ENCODE results near the gene FBXW10B. TPM values are rescaled to one million over a fixed set of nuclear protein-coding genes. Genes with fewer than 3 reads are reported as not detected.

FBXW10B gene, protein sequence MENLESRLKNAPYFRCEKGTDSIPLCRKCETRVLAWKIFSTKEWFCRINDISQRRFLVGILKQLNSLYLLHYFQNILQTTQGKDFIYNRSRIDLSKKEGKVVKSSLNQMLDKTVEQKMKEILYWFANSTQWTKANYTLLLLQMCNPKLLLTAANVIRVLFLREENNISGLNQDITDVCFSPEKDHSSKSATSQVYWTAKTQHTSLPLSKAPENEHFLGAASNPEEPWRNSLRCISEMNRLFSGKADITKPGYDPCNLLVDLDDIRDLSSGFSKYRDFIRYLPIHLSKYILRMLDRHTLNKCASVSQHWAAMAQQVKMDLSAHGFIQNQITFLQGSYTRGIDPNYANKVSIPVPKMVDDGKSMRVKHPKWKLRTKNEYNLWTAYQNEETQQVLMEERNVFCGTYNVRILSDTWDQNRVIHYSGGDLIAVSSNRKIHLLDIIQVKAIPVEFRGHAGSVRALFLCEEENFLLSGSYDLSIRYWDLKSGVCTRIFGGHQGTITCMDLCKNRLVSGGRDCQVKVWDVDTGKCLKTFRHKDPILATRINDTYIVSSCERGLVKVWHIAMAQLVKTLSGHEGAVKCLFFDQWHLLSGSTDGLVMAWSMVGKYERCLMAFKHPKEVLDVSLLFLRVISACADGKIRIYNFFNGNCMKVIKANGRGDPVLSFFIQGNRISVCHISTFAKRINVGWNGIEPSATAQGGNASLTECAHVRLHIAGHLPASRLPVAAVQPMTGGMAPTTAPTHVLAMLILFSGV
- total RNA-seq, result 0.30 and 0.92 TPM in 2 replicates

GRCh38 chr17:15619331-15620058 lies at the start of gene FBXW10B:
FBXW10B (minus strand) TSS chr17:15619704; CDS start chr17:15619512, 192 bp downstream.

Other genes with a start within 250 kb of the FBXW10B start
- gene CDRT4, start 152.1 kb downstream of the FBXW10B start, total RNA-seq, result 3.0 and 4.0 TPM in 2 replicates
- gene TVP23C, start 56.2 kb downstream of the FBXW10B start, total RNA-seq, result 45.7 and 45.8 TPM in 2 replicates
- gene TRIM16, start 64.6 kb upstream of the FBXW10B start, total RNA-seq, result 67.7 and 104 TPM in 2 replicates
- 38.3 and 64.9 TPM in 2 replicates for gene ZNF286A, start 80.0 kb upstream of the FBXW10B start, total RNA-seq
- gene TBC1D26, start 112.6 kb upstream of the FBXW10B start, total RNA-seq, result under 0.01 and 0.18 TPM in 2 replicates

Measured in smooth muscle cell of the umbilical artery (primary cell).